Measurements from ENCODE around the gene PLP1. TPM values are rescaled to one million over a fixed set of nuclear protein-coding genes. Genes with fewer than 3 reads are reported as not detected.

The PLP1 gene
- polyA plus RNA-seq, 3 donors: not detected

- Histone ChIP-seq H3K27ac (ENCODE audit: low read depth in 1 of 2, low read length in 2 of 2) (peak overlapping the region; percentile 51 to 77), H3K4me1 (ENCODE audit: control insufficient read depth in 1 of 2, insufficient read depth in 2 of 2, low read length in 2 of 2) (peaks cover 32 to 33% of the 10 kb centered on the region in 2 donors), H3K9ac (ENCODE audit: insufficient read depth, low read length, poor library complexity, severe bottlenecking) (no peak overlapping the region), H4K20me1 (ENCODE audit: insufficient read depth, low read length) (no peaks in the 10 kb centered on the region), H3K9me3 (replicated peaks in 1 of 2; ENCODE audit: control insufficient read depth in 1 of 2, insufficient read depth in 1 of 2, low read length in 2 of 2) (no peaks in the 10 kb centered on the region), H3K36me3 (replicated peaks in 1 of 2; ENCODE audit: control insufficient read depth in 1 of 2, insufficient read depth in 2 of 2, low read length in 2 of 2) (no peaks in the 10 kb centered on the region), H3K27me3 (ENCODE audit: control insufficient read depth in 2 of 2, insufficient read depth in 2 of 2, low read length in 2 of 2) (no peaks in the 10 kb centered on the region), H2AFZ (ENCODE audit: insufficient read depth, low read depth, low read length, poor library complexity, severe bottlenecking) (peak overlapping the region; percentile 49), H3K4me3 (replicated peaks in 1 of 3; ENCODE audit: low read depth in 2 of 3, low read length in 3 of 3) (peak overlapping the region in 1 of 3 experiments; percentile 9), H3K79me2 (ENCODE audit: insufficient read depth, low read length) (no peaks in the 10 kb centered on the region), H3K4me2 (replicated peaks; ENCODE audit: extremely low read depth, low read length, poor library complexity, severe bottlenecking) (peak overlapping the region; percentile 14)
- Mint-ChIP-seq H3K4me1 (peaks cover 31% of the 10 kb centered on the region), H3K4me3 (no peak overlapping the region), H3K36me3 (no peaks in the 10 kb centered on the region), H3K27me3 (ENCODE audit: low read depth in 3 of 3) (peaks cover 0 to 7% (median 0%) of the 10 kb centered on the region in 3 donors), H3K9me3 (no peaks in the 10 kb centered on the region), H3K27ac (peak overlapping the region; percentile 80 to 92 (median 87))
- intact Hi-C loops (cut with micrococcal nuclease): no loop called here
- TF ChIP-seq CTCF (IDR thresholded peaks at IDR 0.05): no peak
- WGBS (ENCODE audit: insufficient coverage): no CpG with 5 or more reads among the region's 8 CpGs
- peak; percentile 7 to 23 (median 16) for DNase-seq
Measured at GRCh38 chrX:103730796-103731493, 45.7 kb upstream of the PLP1 start.

GRCh38 chrX:103733017-103733416 lies 43.6 kb upstream of the PLP1 start:
- H3K36me3 Mint-ChIP-seq: no peaks in the 10 kb centered on the region
- Histone ChIP-seq H3K36me3 (replicated peaks in 1 of 2; ENCODE audit: control insufficient read depth in 1 of 2, insufficient read depth in 2 of 2, low read length in 2 of 2) (no peaks in the 10 kb centered on the region), H3K4me3 (replicated peaks in 1 of 3; ENCODE audit: low read depth in 2 of 3, low read length in 3 of 3) (no peak overlapping the region), H4K20me1 (ENCODE audit: insufficient read depth, low read length) (no peaks in the 10 kb centered on the region), H3K4me2 (replicated peaks; ENCODE audit: extremely low read depth, low read length, poor library complexity, severe bottlenecking) (no peak overlapping the region), H3K79me2 (ENCODE audit: insufficient read depth, low read length) (no peaks in the 10 kb centered on the region), H3K9me3 (replicated peaks in 1 of 2; ENCODE audit: control insufficient read depth in 1 of 2, insufficient read depth in 1 of 2, low read length in 2 of 2) (no peaks in the 10 kb centered on the region), H3K27ac (ENCODE audit: low read depth in 1 of 2, low read length in 2 of 2) (no peak overlapping the region), H3K4me1 (ENCODE audit: control insufficient read depth in 1 of 2, insufficient read depth in 2 of 2, low read length in 2 of 2) (peaks cover 32 to 33% of the 10 kb centered on the region in 2 donors), H3K27me3 (ENCODE audit: control insufficient read depth in 2 of 2, insufficient read depth in 2 of 2, low read length in 2 of 2) (no peaks in the 10 kb centered on the region), H2AFZ (ENCODE audit: insufficient read depth, low read depth, low read length, poor library complexity, severe bottlenecking) (no peak overlapping the region), H3K9ac (ENCODE audit: insufficient read depth, low read length, poor library complexity, severe bottlenecking) (no peak overlapping the region)
- H3K4me1 Mint-ChIP-seq: peaks cover 31% of the 10 kb centered on the region
- no peak overlapping the region for H3K27ac Mint-ChIP-seq
- intact Hi-C loops (cut with micrococcal nuclease): no loop called here
- peaks cover 0 to under 1% (median 0%) of the 10 kb centered on the region in 7 donors for H3K9me3 Mint-ChIP-seq
- peaks cover 0 to 9% (median 0%) of the 10 kb centered on the region in 3 donors for H3K27me3 Mint-ChIP-seq (ENCODE audit: low read depth in 3 of 3)
- H3K4me3 Mint-ChIP-seq: no peak overlapping the region
- no peak for DNase-seq
- WGBS (ENCODE audit: insufficient coverage): no CpG with 5 or more reads among the region's 1 CpG
- no peak for TF ChIP-seq CTCF (IDR thresholded peaks at IDR 0.05)
